ENCODE results near the gene CNTNAP5. TPM values are rescaled to one million over a fixed set of nuclear protein-coding genes. Genes with fewer than 3 reads are reported as not detected.

CNTNAP5 gene
- total and polyA plus RNA-seq, 5 donors: not detected

DNA sequence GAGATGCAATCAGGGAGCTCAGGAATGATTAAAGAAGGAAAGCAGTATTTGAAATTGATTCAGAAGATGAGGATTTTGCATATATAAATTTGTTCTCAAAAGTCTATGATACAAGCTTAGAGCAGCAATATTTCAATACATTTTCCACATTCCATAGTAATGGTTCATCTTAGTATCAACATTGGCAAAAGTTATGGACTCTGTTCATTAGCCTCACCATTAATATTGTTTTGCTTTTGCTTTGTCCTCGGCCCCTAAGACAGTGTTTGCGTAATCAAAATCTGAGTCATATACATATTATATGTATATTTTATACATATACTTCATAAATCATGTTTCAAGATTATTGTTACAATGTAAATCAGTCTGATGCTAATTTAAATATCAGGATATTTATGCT, 176.6 kb downstream of the CNTNAP5 start:
- no peak for DNase-seq
- H3K9me3 ChIP-seq (ENCODE audit: control insufficient read depth, low read length): no peaks in the 10 kb centered on the region
- 92% methylated on average over 2 of the region's 2 CpGs for WGBS

GRCh38 chr2:124209441-124209840, 184.4 kb downstream of the CNTNAP5 start:
- Histone ChIP-seq H3K4me1 (ENCODE audit: control insufficient read depth, insufficient read depth, low read length) (no peaks in the 10 kb centered on the region), H3K4me3 (ENCODE audit: low read length) (no peak overlapping the region), H3K9me3 (ENCODE audit: control insufficient read depth, low read length) (no peaks in the 10 kb centered on the region), H3K27ac (ENCODE audit: low read length) (no peak overlapping the region), H3K27me3 (ENCODE audit: control insufficient read depth, insufficient read depth) (no peaks in the 10 kb centered on the region)
- WGBS: 84% methylated on average over 4 of the region's 4 CpGs
- ATAC-seq (no peak), DNase-seq (no peak)
- intact Hi-C loops (cut with DNase I): no loop called here

More for the DNA sequence above, 176.6 kb downstream of the CNTNAP5 start:
- Histone ChIP-seq H3K4me3 (ENCODE audit: low read length) (no peak overlapping the region), H3K27ac (ENCODE audit: low read length) (no peak overlapping the region), H3K27me3 (ENCODE audit: control insufficient read depth, insufficient read depth) (no peaks in the 10 kb centered on the region), H3K4me1 (ENCODE audit: control insufficient read depth, insufficient read depth, low read length) (no peaks in the 10 kb centered on the region)
- ATAC-seq: no peak
- intact Hi-C loops (cut with DNase I): no loop called here

DNA sequence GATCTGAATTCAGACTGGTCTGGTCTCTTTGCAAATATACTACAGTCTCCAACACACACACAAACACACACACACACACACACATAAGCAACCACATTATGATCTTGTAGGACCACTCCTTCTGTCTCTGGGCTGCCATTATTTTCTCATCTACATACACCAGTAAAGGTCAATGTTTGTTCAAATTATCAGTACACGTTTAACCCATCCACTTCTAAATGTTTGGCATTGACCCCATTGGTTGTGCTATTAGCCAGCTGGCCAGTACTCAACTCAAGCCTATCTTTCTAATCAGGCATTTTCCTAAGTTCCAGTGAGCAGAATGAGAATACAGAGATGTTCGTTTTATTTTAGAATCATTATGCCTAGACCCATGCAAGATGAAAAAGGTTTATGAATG, 186.4 kb downstream of the CNTNAP5 start:
- Histone ChIP-seq H3K27me3 (ENCODE audit: control insufficient read depth, insufficient read depth) (no peaks in the 10 kb centered on the region), H3K27ac (ENCODE audit: low read length) (no peak overlapping the region), H3K4me1 (ENCODE audit: control insufficient read depth, insufficient read depth, low read length) (no peaks in the 10 kb centered on the region), H3K9me3 (ENCODE audit: control insufficient read depth, low read length) (no peaks in the 10 kb centered on the region), H3K4me3 (ENCODE audit: low read length) (no peak overlapping the region)
- 45% methylated on average over 2 of the region's 2 CpGs for WGBS
- ATAC-seq: no peak
- DNase-seq: no peak
- intact Hi-C loops (cut with DNase I): no loop called here

- ATAC-seq (no peak), DNase-seq (no peak)
- Histone ChIP-seq H3K9me3 (ENCODE audit: control insufficient read depth, low read length) (no peaks in the 10 kb centered on the region), H3K4me1 (ENCODE audit: control insufficient read depth, insufficient read depth, low read length) (no peaks in the 10 kb centered on the region), H3K4me3 (ENCODE audit: low read length) (no peak overlapping the region), H3K27me3 (ENCODE audit: control insufficient read depth, insufficient read depth) (no peaks in the 10 kb centered on the region), H3K27ac (ENCODE audit: low read length) (no peak overlapping the region)
- WGBS: 69% methylated on average over 7 of the region's 7 CpGs
- intact Hi-C loops (cut with DNase I): no loop called here
These were observed 189.0 kb downstream of the CNTNAP5 start for GRCh38 chr2:124213977-124214587.

GRCh38 chr2:124246170-124246569, 221.1 kb downstream of the CNTNAP5 start:
- ATAC-seq: no peak
- WGBS: 79% methylated on average over 4 of the region's 4 CpGs
- intact Hi-C loops (cut with DNase I): no loop called here

DNA sequence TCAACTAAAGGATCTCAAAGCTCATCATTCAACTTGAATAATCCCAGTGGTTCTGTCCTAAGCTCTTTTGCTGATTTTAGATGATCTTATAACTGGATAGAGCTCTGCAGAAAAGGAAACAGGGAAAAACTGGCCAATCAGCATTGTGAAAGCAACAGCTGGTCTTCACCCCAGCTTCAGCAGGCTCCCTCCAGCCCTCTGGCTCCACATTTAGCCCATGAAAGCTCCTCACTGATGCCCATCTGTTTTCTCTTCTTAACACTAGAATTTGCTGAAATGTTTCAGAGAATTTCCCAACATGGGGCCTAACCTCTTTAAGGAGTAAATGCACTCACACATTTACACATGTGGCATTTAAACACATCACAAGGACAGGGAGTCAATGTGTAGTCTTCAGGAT, 223.3 kb downstream of the CNTNAP5 start:
- H3K27me3 ChIP-seq (ENCODE audit: control insufficient read depth, insufficient read depth): no peaks in the 10 kb centered on the region
- H3K4me1 ChIP-seq (ENCODE audit: control insufficient read depth, insufficient read depth, low read length): no peaks in the 10 kb centered on the region
- H3K27ac ChIP-seq (ENCODE audit: low read length): no peak overlapping the region
- DNase-seq: no peak
- ATAC-seq: no peak
- no peak overlapping the region for H3K4me3 ChIP-seq (ENCODE audit: low read length)
- H3K9me3 ChIP-seq (ENCODE audit: control insufficient read depth, low read length): no peaks in the 10 kb centered on the region
- intact Hi-C loops (cut with DNase I): no loop called here

More at GRCh38 chr2:124246170-124246569, 221.1 kb downstream of the CNTNAP5 start:
- Histone ChIP-seq H3K4me3 (ENCODE audit: low read length) (no peak overlapping the region), H3K27ac (ENCODE audit: low read length) (no peak overlapping the region), H3K27me3 (ENCODE audit: control insufficient read depth, insufficient read depth) (no peaks in the 10 kb centered on the region), H3K9me3 (ENCODE audit: control insufficient read depth, low read length) (no peaks in the 10 kb centered on the region), H3K4me1 (ENCODE audit: control insufficient read depth, insufficient read depth, low read length) (no peaks in the 10 kb centered on the region)
- DNase-seq: no peak

DNA sequence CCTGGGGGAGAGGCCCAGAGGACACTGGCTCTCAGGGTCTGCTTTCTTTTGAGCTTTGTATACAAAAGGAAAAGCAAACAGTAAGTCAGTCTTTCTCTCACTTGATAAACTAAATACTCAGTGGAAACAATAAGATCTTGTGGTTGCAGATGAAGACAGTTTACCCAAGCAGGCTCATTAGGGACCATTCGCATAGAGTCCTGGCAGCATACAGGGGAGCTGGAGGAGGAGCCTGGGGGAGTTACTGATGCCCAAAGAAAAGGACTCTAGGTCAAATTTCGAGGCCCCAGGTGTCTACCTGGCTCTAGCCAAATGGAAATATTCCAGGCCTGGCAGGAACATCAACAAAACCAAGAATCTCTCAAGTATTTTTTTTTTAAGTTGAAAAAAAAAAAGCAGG, 225.3 kb downstream of the CNTNAP5 start:
- no peak overlapping the region for H3K27ac ChIP-seq (ENCODE audit: low read length)
- no peaks in the 10 kb centered on the region for H3K9me3 ChIP-seq (ENCODE audit: control insufficient read depth, low read length)
- no peaks in the 10 kb centered on the region for H3K4me1 ChIP-seq (ENCODE audit: control insufficient read depth, insufficient read depth, low read length)
- H3K27me3 ChIP-seq (ENCODE audit: control insufficient read depth, insufficient read depth): no peaks in the 10 kb centered on the region
- ATAC-seq: no peak
- DNase-seq: no peak
- WGBS: 80% methylated on average over 2 of the region's 2 CpGs
- intact Hi-C loops (cut with DNase I): no loop called here
- H3K4me3 ChIP-seq (ENCODE audit: low read length): no peak overlapping the region

- no peak overlapping the region for H3K4me3 ChIP-seq (ENCODE audit: low read length)
- intact Hi-C loops (cut with DNase I): no loop called here
- 91% methylated on average over 5 of the region's 5 CpGs for WGBS
- H3K9me3 ChIP-seq (ENCODE audit: control insufficient read depth, low read length): no peaks in the 10 kb centered on the region
- H3K27ac ChIP-seq (ENCODE audit: low read length): no peak overlapping the region
- no peak for ATAC-seq
- no peaks in the 10 kb centered on the region for H3K27me3 ChIP-seq (ENCODE audit: control insufficient read depth, insufficient read depth)
- no peaks in the 10 kb centered on the region for H3K4me1 ChIP-seq (ENCODE audit: control insufficient read depth, insufficient read depth, low read length)
- no peak for DNase-seq
These were observed 229.5 kb downstream of the CNTNAP5 start for GRCh38 chr2:124254621-124255020.

- Histone ChIP-seq H3K4me1 (ENCODE audit: control insufficient read depth, insufficient read depth, low read length) (no peaks in the 10 kb centered on the region), H3K4me3 (ENCODE audit: low read length) (no peak overlapping the region), H3K27me3 (ENCODE audit: control insufficient read depth, insufficient read depth) (no peaks in the 10 kb centered on the region), H3K9me3 (ENCODE audit: control insufficient read depth, low read length) (no peaks in the 10 kb centered on the region), H3K27ac (ENCODE audit: low read length) (no peak overlapping the region)
- DNase-seq (no peak), ATAC-seq (no peak)
- 67% methylated on average over 1 of the region's 1 CpG for WGBS
- intact Hi-C loops (cut with DNase I): no loop called here
These were observed 232.0 kb downstream of the CNTNAP5 start for GRCh38 chr2:124257120-124257519.

GRCh38 chr2:124258140-124258880, 233.2 kb downstream of the CNTNAP5 start:
- intact Hi-C loops (cut with DNase I): no loop called here
- no peaks in the 10 kb centered on the region for H3K9me3 ChIP-seq (ENCODE audit: control insufficient read depth, low read length)

DNA sequence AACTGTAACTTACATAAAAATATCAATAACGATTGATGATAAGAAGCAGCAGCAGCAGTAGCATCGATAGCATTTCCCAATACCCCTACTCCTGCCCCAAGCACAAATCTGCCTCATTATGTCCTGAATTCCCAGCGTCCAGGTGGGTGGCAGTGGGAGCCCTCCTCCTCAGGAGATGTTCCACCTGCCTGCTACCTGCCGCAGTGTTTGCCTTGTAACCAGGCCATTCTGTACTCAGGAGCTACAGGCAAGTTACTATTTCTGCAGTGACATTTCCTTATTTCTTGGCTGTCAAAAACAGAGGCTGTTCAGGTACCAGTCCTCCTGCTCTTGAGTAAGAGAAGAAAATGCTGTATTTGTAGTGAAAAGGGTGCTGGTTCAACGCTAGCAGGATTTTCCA, 236.4 kb downstream of the CNTNAP5 start:
- intact Hi-C loops (cut with DNase I): no loop called here
- DNase-seq (no peak), ATAC-seq (no peak)
- Histone ChIP-seq H3K27me3 (ENCODE audit: control insufficient read depth, insufficient read depth) (no peaks in the 10 kb centered on the region), H3K9me3 (ENCODE audit: control insufficient read depth, low read length) (no peaks in the 10 kb centered on the region), H3K4me1 (ENCODE audit: control insufficient read depth, insufficient read depth, low read length) (no peaks in the 10 kb centered on the region), H3K4me3 (ENCODE audit: low read length) (no peak overlapping the region), H3K27ac (ENCODE audit: low read length) (no peak overlapping the region)
- 80% methylated on average over 5 of the region's 5 CpGs for whole genome bisulfite sequencing

More at GRCh38 chr2:124258140-124258880, 233.2 kb downstream of the CNTNAP5 start:
- ATAC-seq: no peak
- Histone ChIP-seq H3K4me1 (ENCODE audit: control insufficient read depth, insufficient read depth, low read length) (no peaks in the 10 kb centered on the region), H3K4me3 (ENCODE audit: low read length) (no peak overlapping the region), H3K27ac (ENCODE audit: low read length) (no peak overlapping the region), H3K27me3 (ENCODE audit: control insufficient read depth, insufficient read depth) (no peaks in the 10 kb centered on the region)
- WGBS: 83% methylated on average over 6 of the region's 6 CpGs
- no peak for DNase-seq

Data from right cardiac atrium (tissue), 5 donors.